Right lobe of liver (tissue), 4 donors: Measurements from ENCODE around the gene RALY.

Experiments used
- POLR2A ChIP-seq: fragments of 450-650 bp; IDR thresholded peaks from one replicate; pipeline ENCODE4 v1.6.1; 2017; ENCODE audit warnings: antibody characterized with exemption, mild to moderate bottlenecking
- TF ChIP-seq, protein P1 (sequence below), 4 donors: fragments of 200-600 bp in 3 of 4; fragments of 450-650 bp in 1 of 4; IDR thresholded peaks; one replicate each; pipeline versions ENCODE4 v1.5.1 to v1.8.0; 2016 to 2022; ENCODE audit warnings: antibody characterized with exemption in 4 of 4, mild to moderate bottlenecking in 2 of 4
- donor health status: DM: no; HTN: no; CAD: no.
- donor health status: DM: no; HTN: no; CAD: no.
- donor health status: DM: no; HTN: yes; CAD: no.

DNA sequence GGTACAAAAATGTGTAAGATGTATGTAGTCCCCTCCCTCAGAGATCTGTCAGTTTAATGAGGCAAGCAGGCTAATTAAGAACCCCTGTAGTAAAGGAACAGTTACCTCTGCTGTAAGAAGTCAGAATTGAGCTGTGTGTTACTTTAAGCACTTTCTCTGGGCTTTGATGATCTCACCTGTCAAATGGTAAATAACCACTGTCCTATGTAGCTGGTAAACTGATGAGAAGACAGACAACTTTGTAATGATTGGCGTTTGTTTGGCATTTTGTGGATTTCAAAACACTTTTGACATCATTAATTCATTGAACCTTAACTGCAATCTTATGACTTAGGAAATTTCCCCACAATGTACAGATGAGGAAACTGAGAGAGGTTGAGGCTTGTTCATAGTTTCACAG lies 55.7 kb downstream of the RALY start:
- TF ChIP-seq, protein P1, sequence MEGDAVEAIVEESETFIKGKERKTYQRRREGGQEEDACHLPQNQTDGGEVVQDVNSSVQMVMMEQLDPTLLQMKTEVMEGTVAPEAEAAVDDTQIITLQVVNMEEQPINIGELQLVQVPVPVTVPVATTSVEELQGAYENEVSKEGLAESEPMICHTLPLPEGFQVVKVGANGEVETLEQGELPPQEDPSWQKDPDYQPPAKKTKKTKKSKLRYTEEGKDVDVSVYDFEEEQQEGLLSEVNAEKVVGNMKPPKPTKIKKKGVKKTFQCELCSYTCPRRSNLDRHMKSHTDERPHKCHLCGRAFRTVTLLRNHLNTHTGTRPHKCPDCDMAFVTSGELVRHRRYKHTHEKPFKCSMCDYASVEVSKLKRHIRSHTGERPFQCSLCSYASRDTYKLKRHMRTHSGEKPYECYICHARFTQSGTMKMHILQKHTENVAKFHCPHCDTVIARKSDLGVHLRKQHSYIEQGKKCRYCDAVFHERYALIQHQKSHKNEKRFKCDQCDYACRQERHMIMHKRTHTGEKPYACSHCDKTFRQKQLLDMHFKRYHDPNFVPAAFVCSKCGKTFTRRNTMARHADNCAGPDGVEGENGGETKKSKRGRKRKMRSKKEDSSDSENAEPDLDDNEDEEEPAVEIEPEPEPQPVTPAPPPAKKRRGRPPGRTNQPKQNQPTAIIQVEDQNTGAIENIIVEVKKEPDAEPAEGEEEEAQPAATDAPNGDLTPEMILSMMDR (IDR thresholded peaks at IDR 0.05): no peak
- no peak for TF ChIP-seq POLR2A
